HG03520 (cell line): Measurements from ENCODE around the gene PPP5C.
"Not testable (repeated sequence)": the region's sequence is repeated elsewhere in the genome, so short reads cannot be mapped to it uniquely, and the experiment has no call there.

ENCODE experiments used
- ATAC-seq: cut with Tn5 transposase; IDR thresholded peaks from one replicate; pipeline ENCODE4 v1.9.1; 2021; ENCODE audit warnings: mild to moderate bottlenecking, moderate library complexity; ENCODE audit not compliant: unreplicated experiment

Gene PPP5C

DNA sequence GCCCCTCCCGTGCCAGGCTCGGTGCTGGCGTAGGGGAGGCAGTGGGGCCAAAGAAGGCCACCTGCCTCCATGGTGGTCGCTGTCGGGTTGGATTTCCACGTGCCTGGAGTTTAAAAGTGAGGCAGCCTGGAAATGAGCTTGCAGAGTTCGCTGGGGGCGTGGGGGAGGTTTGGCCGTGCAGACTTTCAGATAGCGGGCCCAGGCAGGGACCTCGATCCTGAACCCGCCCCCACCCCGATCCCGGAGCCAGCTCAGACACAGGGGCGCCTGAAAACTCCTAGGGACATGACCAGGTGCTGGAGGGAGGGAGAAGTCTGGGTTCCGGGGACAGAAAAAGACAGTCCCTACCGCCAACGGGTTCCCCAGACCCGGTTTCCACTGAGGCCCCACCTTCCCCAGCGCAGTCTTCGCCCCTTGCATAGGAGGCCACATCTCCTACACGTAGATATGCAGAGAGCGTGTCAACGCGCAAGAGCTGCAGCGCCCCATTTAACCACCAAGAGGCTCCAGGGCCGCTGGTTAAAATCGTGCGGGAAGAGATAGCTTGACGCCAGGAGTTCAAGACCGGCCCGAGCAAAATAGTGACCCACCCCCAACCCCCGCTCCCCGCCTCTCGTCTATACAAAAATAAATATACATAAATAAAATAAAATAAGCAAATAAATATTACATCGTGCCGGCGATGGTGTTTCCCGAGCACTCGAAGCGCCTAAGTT, 58.0 kb downstream of the PPP5C start:
- ATAC-seq, result no peak

DNA sequence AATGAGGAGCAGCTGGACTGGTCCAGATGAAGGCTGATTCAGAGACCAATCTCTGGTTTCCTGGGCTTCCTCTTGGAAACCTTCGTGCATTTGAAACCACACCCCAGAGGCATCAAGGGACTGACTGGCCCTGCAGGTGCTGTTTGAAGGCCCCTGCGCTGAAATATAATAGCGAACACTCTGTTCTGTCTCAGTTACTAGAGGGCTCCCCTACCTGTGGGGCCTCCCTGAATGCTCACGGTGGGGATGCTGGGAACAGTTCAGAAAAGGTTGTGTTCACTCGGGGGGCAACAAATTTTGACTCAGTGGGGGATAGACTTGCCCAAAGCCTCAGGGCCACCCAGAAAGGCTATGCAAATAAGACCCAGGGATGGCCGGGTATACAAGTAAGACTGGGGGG, 60.1 kb downstream of the PPP5C start:
- no peak for ATAC-seq

DNA sequence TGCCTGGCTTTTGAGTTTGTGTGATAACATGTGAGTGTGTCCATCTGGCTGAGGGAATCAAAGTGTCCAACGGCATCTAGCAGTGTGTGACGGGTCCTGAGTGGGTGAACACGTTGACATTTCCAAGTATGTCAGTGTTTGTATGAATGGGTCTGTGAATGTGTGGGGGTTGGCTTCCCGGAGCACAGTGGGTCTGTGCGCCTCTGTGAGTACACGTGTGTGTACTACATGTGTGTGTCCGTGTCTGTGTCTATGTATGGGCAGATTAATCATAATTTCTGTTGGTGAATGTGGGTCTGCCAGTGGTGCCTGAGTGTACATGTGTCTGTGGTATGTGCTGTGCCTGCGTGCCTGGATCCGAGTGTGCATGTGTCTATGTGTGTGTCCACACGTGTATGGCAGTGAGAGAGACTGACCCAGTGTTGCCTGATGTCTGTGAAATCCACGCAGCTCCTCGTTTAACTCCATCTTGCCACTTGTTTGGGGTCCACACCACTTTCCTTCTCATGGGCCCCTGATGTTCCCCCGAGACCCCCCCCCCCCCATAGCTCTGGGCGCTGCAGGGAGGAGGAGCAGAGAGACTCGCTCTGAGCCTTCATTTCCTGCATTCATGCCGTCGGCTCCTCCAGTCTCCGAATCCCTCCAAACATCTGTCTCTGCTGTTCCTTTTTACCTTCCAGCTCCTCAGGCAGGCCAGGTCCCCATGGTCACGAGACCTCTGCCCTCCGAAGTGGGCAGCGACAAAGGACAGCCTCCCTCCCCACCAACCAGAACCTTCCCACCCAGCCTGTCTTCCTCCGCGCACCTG, 61.2 kb downstream of the PPP5C start:
- ATAC-seq, result no peak

DNA sequence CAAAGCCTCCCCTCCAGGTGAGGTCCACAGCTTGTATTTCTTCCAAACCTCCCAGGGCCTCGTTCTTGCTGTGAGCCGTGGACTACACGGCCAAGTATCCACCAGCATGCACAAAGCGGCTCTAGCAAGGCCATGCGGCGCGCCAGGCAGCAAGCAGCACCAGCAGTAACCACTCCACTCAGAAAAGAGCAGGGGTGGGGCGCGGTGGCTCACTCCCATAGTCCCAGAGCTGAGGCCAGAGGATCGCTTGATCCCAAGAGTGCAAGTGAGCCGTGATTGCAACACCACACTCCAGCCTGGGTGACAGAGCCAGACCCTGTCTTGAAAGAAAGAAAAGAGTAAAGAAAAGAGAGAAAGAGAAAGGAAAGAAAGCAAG, 61.8 kb downstream of the PPP5C start:
- no peak for ATAC-seq

DNA sequence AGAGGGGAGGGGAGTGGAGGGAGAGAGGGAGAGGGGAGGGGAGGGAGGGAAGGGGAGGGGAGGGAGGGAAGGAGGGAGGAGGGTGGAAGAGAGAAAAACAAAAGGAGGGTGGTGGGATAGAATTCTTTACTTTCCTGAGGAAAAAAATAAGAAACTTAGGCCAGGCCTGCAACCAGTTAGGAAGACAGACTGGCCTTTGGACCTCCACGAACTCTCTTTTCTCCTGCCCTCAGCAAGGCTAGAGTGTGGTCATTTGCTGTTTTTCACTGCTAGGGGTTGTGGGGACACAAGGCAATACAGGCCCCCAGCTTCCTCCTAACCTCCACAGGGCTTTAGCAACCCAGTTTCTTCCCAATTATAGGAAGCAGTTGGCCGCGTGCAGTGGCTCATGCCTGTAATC, 62.3 kb downstream of the PPP5C start:
- no peak for ATAC-seq

DNA sequence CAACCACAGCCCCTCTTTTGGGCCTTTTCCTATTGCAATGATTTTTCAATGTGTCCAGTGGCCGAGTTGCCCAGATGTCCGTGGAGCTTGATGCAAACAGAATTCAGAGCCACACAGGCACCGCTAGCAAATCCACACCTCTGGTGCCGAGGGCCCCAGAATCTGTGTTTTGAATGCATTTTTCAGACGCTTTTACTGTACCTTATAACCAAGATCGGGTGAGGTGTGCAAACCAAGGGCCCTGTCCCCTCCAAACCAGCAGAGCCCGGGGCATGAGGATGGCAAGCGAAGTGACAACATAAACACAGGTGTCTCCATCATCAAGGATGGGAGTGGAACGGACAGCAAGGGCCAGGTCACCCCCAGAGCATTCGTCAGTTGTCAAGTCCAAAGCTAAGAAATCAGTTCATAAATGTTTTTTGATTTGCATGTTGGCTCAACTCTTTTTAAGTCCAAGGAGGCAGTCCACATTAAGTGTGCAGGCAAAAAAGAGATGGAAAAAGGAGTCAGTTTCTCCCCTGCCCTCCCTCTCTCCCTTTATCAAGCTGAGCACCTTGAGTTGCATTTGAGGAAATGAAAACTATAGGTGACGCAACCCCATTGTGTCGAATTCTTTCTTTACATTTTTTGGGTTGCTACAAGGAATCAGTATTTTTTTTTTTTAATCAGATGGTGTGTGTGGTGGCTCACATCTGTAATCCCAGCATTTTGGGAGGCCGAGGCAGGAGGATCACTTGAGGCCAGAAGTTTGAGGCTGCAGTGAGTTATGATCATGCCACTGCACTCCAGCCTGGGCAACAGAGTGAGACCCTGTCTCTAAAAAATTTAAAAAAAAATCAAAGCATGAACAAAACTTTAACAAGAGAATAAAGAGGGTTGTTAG, 63.6 kb downstream of the PPP5C start:
- ATAC-seq, result no peak

DNA sequence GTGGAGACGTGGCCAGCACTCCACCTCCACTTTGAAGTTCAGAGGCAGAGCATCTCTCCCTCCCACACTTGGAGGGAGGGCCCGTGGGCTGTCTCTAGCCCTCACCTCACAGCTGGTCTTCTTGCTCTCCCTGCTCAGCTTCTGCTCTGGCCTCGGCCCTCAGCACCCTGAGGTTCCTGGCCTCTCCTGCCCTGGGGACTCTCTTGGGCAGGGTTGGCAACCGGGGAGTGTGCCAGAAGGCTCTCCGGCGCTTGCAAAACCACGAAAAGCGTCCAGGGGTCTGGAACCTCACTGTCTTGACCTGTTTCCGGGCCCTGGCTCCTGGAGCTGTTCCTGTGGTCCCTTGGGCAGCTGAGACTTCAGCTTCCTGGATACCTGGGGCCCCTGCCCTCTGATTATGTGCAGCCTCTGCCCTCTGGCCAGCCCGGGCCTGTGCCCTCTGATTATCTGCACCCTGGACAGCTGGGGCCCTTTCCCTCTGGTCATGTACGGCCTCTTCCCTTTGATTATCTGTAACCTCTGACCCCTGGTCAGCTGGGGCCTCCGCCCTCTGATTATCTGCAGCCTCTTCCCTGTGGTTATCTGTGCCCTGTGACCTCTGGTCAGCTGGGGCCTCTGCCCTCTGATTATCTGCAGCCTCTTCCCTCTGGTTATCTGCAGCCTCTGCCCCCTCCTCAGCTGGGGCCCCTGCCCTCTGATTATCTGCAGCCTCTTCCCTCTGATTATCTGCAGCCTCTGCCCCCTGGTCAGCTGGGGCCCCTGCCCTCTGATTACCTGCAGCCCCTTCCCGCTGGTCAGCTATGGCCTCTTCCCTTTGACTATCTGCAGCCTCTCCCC, 64.4 kb downstream of the PPP5C start:
- no peak for ATAC-seq

DNA sequence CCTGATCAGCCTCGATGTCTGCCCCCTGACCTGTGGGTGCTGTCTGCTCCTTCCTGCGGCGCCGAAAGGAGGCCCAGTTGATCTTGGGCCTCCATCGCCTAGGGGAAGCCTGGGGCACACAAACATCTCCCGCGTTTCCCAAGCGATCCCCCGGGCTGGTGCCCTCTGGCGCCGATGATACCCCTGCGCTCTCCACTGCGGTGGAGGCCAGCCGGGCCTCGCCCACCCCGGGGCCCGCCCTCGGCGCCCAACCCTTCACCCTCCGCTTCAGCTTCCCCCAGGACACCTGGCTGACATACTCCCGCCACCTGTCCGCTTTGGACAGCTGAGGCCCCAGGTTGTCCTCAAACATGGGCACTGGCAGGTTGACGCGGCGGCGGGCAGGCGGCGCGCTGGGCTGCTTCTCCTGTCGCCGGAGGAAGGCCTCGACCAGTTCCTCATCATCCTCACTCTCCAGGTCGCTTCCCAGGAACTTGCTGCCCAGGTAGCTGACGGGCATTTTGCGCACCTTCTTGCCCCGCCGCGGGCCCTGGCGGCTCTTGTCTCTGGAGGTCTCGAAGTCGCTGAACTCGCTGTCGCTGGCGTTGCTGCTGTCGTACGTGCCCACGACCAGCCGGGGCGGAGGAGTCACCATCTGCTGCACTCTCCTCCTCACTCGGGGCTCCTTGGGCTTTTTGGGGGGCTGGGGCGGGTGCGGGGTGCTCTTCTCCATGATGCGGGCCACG, 65.2 kb downstream of the PPP5C start:
- no peak for ATAC-seq

DNA sequence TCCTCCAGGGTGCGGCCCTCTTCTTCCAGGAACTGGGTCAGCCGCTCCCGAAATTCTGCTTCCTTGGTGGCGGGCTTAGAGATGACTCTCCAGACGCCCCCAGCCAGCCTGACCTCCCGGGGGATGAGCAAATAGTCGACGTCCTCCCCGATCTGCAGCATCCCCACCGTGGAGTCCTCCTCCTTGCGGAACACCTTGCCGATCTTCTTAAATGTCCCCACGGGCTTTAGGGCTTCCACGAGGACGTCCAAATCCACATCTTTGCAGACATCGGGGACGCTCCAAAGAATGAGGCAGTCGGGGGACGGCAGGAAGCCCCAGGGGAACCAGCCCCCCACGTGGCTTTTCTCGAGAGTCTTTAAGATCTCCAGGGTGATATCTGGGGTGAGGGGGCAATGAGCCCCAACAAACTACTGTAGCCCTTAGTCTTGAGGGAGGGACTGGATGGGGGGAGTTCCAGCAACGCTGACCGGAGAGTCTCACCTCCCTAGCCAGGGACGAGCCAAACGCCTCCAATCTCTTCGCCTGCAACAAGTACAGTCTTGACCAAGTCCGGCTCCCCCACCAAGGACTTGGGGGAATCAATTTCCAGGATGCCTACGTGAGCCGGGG, 65.9 kb downstream of the PPP5C start:
- no peak for ATAC-seq

DNA sequence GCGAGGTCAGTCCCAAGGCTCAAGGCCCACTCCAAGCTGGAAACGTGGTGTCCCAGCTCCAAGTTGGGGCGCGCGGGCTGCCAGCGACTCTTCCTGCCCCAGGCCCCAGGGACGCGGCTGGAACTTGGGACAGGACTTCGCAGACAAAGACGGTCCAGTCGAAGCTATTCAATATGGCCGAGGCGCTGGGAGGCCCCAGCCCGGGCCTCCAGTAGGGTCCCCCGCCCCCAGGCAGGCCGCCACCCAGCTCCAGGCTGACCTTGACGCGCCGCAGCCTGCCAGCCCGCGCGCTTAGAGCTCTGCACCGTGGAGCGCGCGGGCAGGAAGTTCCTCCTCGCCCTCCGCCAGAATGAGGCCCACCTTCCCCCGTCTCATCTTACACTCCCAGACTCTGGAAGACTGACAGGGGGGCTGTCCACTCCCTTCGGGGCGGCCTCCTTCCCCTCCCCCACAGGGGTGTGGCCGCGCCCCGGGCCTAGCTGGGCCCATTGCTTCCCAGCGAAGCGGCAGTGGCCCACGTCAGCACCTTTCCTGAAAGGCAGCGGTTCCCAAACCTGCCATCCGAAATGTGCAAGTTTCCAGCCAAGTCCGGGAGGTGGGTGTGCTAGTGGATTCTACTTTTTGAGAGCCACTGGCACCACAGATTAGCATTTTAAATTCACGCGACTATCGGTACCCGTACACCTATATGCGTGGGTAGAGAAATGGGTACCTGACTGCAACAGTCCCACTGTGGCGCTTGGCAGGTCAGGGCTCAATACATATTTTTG, 66.6 kb downstream of the PPP5C start, which contains the start of gene CCDC8:
TSS of gene CCDC8 (minus strand) at position 303 of the 770 bp plus-strand sequence. CDS start 754 bp downstream, outside the sequence.
- no peak for ATAC-seq

DNA sequence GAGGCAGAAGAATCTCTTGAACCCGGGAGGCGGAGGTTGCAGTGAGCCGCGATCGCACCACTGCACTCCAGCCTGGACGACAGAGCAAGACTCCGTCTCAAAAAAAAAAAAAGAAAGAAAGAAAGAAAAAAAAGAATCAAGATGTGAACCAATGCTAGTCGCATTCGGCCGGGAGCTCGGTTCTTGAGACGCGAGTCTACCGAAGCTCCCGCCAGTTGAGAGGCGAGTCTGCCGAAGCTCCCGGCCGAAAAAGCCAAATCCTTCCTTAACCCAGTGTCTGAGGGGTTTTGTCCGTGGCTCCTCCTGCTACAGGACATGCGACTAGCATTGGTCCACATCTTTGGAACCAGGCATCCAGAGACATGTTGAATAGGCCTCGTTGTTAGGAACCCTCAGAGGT, 68.0 kb downstream of the PPP5C start:
- ATAC-seq, result not testable (repeated sequence)

DNA sequence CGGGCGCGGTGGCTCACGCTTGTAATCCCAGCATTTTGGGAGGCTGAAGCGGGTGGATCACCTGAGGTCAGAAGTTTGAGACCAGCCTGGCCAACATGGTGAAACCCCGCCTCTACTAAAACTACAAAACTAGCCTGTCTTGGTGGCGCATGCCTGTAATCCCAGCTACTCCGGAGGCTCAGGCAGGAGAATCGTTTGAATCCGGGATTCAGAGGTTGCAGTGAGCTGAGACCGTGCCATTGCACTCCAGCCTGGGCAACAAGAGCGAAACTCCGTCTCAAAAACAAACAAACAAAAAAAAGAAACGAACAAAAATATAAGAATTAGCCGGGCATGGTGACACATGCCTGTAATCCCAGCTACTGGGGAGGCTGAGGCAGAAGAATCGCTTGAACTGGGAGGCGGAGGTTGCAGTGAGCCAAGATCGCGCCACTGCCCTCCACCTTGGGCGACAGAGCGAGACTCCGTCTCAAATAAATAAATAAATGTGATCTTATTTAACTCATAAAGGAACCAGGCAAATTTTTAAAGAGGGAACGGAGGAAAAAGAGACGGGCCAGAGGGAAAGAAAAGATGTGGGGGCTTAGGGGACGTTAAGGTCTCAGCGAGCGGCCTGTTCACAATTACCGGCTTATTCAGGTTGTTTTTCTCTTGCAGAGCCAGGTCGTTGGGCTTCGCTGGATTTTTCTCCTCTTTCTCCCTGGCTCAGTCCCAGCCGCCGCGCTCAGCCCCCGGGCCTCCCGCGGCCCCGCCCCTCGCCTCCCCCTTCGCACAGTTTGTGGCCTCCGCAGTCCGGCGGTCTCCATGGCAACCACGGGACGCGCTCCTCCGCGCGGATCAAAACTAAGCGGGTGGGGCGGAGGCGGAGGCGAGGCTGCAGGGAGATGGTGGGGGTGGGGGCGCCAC, 69.2 kb downstream of the PPP5C start:
- not testable (repeated sequence) for ATAC-seq

DNA sequence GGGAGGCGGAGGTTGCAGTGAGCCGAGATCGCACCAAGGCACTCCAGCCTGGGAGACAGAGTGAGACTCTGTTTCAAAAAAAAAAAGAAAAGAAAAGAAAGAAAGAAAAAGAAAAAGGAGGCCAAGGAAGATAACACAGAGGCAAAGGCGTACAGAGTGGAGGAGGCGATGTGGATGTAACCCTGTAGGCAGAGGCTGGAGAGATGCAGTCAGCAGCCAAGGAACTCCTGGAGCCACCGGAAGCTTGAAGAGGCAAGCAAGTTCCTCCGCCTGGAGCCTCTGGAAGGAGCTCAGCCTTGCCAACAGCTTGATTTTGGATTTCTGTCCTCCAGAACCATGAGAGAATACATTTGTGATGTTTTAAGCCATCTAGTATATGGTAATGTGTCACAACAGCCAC, 73.2 kb downstream of the PPP5C start:
- no peak for ATAC-seq

DNA sequence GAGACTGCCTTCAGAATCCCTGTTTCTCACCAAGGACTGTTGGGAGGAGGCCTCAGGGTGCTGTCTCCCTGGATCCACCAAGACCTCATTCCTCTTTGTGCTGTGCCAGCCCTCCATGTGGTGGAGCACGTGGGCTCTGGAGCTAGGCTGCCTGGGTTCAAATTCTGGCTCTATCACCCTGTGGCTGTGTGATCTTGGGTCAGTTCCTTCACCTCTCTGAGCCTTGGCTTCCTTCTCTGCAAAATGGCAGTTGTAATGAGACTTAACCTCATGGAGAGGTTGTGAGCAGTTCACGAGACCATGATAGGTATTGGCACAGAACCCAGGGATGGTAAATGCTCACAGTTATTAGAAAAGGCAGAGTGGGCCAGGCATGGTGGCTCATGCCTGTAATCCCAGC, 75.5 kb downstream of the PPP5C start:
- no peak for ATAC-seq

DNA sequence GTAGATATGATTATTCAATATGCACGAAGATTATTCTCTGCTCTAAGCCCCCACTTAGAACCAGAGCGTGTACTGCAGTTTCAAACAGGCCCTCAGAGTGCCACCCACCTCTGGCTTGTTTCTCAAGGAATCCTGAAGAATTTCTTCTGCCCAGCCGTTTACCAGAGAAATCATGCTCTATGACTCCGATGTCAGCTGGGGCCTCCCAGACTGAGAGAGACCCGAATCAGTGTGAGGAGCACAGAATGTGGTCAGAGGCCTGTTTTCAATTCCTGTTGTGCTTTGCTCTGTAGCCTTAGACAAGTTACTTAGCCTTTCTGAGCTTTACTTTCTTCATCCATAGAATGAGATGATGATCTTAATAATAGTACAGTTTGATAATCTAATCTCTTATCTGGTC, 76.3 kb downstream of the PPP5C start:
- ATAC-seq, result no peak

DNA sequence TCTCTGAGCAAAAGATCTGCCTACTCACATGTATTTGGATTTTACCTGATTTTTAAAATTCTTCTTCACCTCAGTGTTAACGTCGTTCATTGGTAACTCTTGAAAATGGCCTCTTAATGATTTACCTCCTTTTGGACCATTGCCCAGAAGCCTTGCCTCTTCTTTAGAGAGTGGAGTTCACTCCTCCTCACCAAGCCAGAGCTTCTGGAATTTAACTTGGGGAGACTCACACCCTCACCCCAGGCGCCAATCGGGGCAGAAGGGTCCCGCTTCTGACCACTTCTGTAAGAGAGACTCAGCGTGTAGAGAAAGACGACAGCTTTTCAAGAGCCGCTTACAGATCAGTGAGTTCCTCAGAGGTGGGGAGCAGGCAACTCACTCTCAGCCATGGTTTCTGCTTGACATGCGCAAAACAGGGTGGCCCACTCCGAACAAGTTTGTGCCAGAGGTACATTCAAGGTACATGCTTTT, 79.2 kb downstream of the PPP5C start:
- ATAC-seq, result no peak

DNA sequence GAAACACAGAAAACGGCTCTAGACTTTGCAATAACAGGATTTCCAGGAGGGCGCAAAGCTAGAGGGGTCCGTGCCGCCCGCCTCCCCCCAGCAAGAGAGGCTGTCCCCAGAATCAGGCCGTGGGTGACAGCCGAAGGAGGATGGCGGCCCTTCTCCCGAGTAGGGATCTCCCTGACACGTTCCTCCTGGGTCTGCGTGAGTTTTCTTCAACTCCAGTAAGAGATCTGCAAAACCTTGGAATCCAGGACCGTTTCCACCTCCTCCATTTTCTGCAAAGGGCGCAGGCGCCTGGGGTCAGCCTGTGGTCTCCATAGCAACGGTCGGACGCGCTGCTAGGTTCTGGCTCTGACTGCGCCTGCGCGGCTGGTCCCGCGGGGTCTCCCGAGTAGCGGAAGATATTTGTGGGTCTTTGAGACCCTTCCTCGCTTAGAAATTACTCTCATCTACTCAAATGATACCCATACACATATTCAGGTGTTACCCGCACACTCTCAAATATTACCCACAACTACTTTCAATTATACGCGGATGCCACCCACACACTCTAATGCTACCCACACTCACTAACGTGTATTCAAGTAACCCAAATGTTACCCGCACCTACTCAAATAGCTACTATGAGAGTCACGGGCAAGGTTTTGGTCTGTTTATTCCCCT, 79.7 kb downstream of the PPP5C start:
- ATAC-seq, result no peak
